Measurements from ENCODE around the gene ATP5F1D.

ATP5F1D gene

GRCh38 chr19:1274852-1275259 lies 33.3 kb downstream of the ATP5F1D start:
- H3K4me1 Mint-ChIP-seq (ENCODE audit: low read depth in 2 of 2): peaks cover 46 to 48% of the 10 kb centered on the region in 2 donors
- peak overlapping the region; percentile 74 to 80 for H3K4me3 Mint-ChIP-seq
- H3K27ac Mint-ChIP-seq: peak overlapping the region; percentile 90 to 97
- ATAC-seq (replicated peaks) (no peak), DNase-seq (no peak)
- H3K36me3 Mint-ChIP-seq (ENCODE audit: insufficient read depth): peaks cover 87% of the 10 kb centered on the region
- H3K9me3 Mint-ChIP-seq: no peaks in the 10 kb centered on the region
- no peaks in the 10 kb centered on the region for H3K27me3 Mint-ChIP-seq

- H3K36me3 Mint-ChIP-seq (ENCODE audit: insufficient read depth): peaks cover 85% of the 10 kb centered on the region
- peak within 1 kb of the TSS; percentile 90 to 97 for H3K27ac Mint-ChIP-seq
- no peaks in the 10 kb centered on the region for H3K9me3 Mint-ChIP-seq
- H3K4me3 Mint-ChIP-seq: peak within 1 kb of the TSS; percentile 74 to 80
- DNase-seq (peak; percentile 89 to 94 (median 94)), ATAC-seq (replicated peaks) (peak; percentile 81)
- peaks cover 42 to 47% of the 10 kb centered on the region in 2 donors for H3K4me1 Mint-ChIP-seq (ENCODE audit: low read depth in 2 of 2)
- no peaks in the 10 kb centered on the region for H3K27me3 Mint-ChIP-seq
Measured at GRCh38 chr19:1275260-1275975, 33.9 kb downstream of the ATP5F1D start, which contains the start of gene FAM174C. FAM174C (plus strand) TSS chr19:1275530; CDS start chr19:1275550, 20 bp downstream.

GRCh38 chr19:1275976-1276627 lies 34.6 kb downstream of the ATP5F1D start:
- peaks cover 36 to 41% of the 10 kb centered on the region in 2 donors for H3K4me1 Mint-ChIP-seq (ENCODE audit: low read depth in 2 of 2)
- no peak for DNase-seq
- ATAC-seq (replicated peaks): no peak
- no peaks in the 10 kb centered on the region for H3K9me3 Mint-ChIP-seq
- no peaks in the 10 kb centered on the region for H3K27me3 Mint-ChIP-seq
- peak overlapping the region; percentile 90 to 97 for H3K27ac Mint-ChIP-seq
- peak overlapping the region; percentile 74 to 80 for H3K4me3 Mint-ChIP-seq
- peaks cover 79% of the 10 kb centered on the region for H3K36me3 Mint-ChIP-seq (ENCODE audit: insufficient read depth)

GRCh38 chr19:1276628-1277022 lies 35.1 kb downstream of the ATP5F1D start:
- DNase-seq (no peak), ATAC-seq (replicated peaks) (no peak)
- H3K36me3 Mint-ChIP-seq (ENCODE audit: insufficient read depth): peaks cover 74% of the 10 kb centered on the region
- peak overlapping the region; percentile 74 to 80 for H3K4me3 Mint-ChIP-seq
- no peaks in the 10 kb centered on the region for H3K9me3 Mint-ChIP-seq
- H3K4me1 Mint-ChIP-seq (ENCODE audit: low read depth in 2 of 2): peaks cover 32 to 37% of the 10 kb centered on the region in 2 donors
- peak overlapping the region; percentile 48 to 97 for H3K27ac Mint-ChIP-seq
- no peaks in the 10 kb centered on the region for H3K27me3 Mint-ChIP-seq

- DNase-seq (no peak), ATAC-seq (replicated peaks) (no peak)
- Mint-ChIP-seq H3K4me3 (peak overlapping the region; percentile 74 to 80), H3K36me3 (ENCODE audit: insufficient read depth) (peaks cover 72% of the 10 kb centered on the region), H3K27ac (peak overlapping the region in 1 of 2 donors; percentile 97), H3K9me3 (no peaks in the 10 kb centered on the region), H3K27me3 (no peaks in the 10 kb centered on the region), H3K4me1 (ENCODE audit: low read depth in 2 of 2) (peaks cover 30 to 34% of the 10 kb centered on the region in 2 donors)
Measured at GRCh38 chr19:1277061-1277460, 35.5 kb downstream of the ATP5F1D start.

GRCh38 chr19:1278074-1278473 lies 36.5 kb downstream of the ATP5F1D start:
- Mint-ChIP-seq H3K27ac (no peak overlapping the region), H3K36me3 (ENCODE audit: insufficient read depth) (peaks cover 62% of the 10 kb centered on the region)
- DNase-seq: no peak

GRCh38 chr19:1278713-1279660 lies 37.4 kb downstream of the ATP5F1D start:
- peaks cover 16 to 22% of the 10 kb centered on the region in 2 donors for H3K4me1 Mint-ChIP-seq (ENCODE audit: low read depth in 2 of 2)
- H3K27me3 Mint-ChIP-seq: peaks cover under 1 to 2% of the 10 kb centered on the region in 2 donors
- H3K36me3 Mint-ChIP-seq (ENCODE audit: insufficient read depth): peaks cover 53% of the 10 kb centered on the region
- DNase-seq (no peak), ATAC-seq (replicated peaks) (no peak)
- H3K4me3 Mint-ChIP-seq: peak overlapping the region; percentile 31 to 48
- H3K27ac Mint-ChIP-seq: no peak overlapping the region
- H3K9me3 Mint-ChIP-seq: no peaks in the 10 kb centered on the region

More at GRCh38 chr19:1278074-1278473, 36.5 kb downstream of the ATP5F1D start:
- Mint-ChIP-seq H3K4me1 (ENCODE audit: low read depth in 2 of 2) (peaks cover 23 to 29% of the 10 kb centered on the region in 2 donors), H3K4me3 (no peak overlapping the region), H3K9me3 (no peaks in the 10 kb centered on the region), H3K27me3 (no peaks in the 10 kb centered on the region)
- ATAC-seq (replicated peaks): no peak

- no peak for ATAC-seq (replicated peaks)
Measured at GRCh38 chr19:1279782-1280341, 38.3 kb downstream of the ATP5F1D start.

GRCh38 chr19:1280636-1281568 lies 39.4 kb downstream of the ATP5F1D start:
- DNase-seq (no peak), ATAC-seq (replicated peaks) (no peak)
- Mint-ChIP-seq H3K27me3 (peaks cover 14 to 17% of the 10 kb centered on the region in 2 donors), H3K4me3 (peak overlapping the region in 1 of 2 donors; percentile 48), H3K36me3 (ENCODE audit: insufficient read depth) (peaks cover 34% of the 10 kb centered on the region), H3K27ac (peak overlapping the region in 1 of 2 donors; percentile 73), H3K9me3 (no peaks in the 10 kb centered on the region), H3K4me1 (ENCODE audit: low read depth in 2 of 2) (peaks cover 15 to 21% of the 10 kb centered on the region in 2 donors)

More at GRCh38 chr19:1279782-1280341, 38.3 kb downstream of the ATP5F1D start:
- DNase-seq: peak; percentile 70 to 75 (median 74)
- Mint-ChIP-seq H3K36me3 (ENCODE audit: insufficient read depth) (peaks cover 44% of the 10 kb centered on the region), H3K27ac (peak overlapping the region in 1 of 2 donors; percentile 73), H3K4me3 (peak overlapping the region; percentile 31 to 48), H3K27me3 (peaks cover 9 to 11% of the 10 kb centered on the region in 2 donors), H3K9me3 (no peaks in the 10 kb centered on the region), H3K4me1 (ENCODE audit: low read depth in 2 of 2) (peaks cover 15 to 22% of the 10 kb centered on the region in 2 donors)

- H3K4me3 Mint-ChIP-seq: no peak overlapping the region
- peaks cover 19 to 23% of the 10 kb centered on the region in 2 donors for H3K27me3 Mint-ChIP-seq
- peak overlapping the region; percentile 77 to 86 for H3K27ac Mint-ChIP-seq
- no peak for ATAC-seq (replicated peaks)
- H3K4me1 Mint-ChIP-seq (ENCODE audit: low read depth in 2 of 2): peaks cover 11 to 21% of the 10 kb centered on the region in 2 donors
- H3K36me3 Mint-ChIP-seq (ENCODE audit: insufficient read depth): peaks cover 30% of the 10 kb centered on the region
- no peaks in the 10 kb centered on the region for H3K9me3 Mint-ChIP-seq
- no peak for DNase-seq
Measured at GRCh38 chr19:1281569-1282287, 40.2 kb downstream of the ATP5F1D start.

GRCh38 chr19:1282588-1283206 lies 41.1 kb downstream of the ATP5F1D start:
- H3K27me3 Mint-ChIP-seq: peaks cover 20 to 28% of the 10 kb centered on the region in 2 donors
- peaks cover 21% of the 10 kb centered on the region for H3K36me3 Mint-ChIP-seq (ENCODE audit: insufficient read depth)
- no peak for DNase-seq
- H3K27ac Mint-ChIP-seq: no peak overlapping the region
- ATAC-seq (replicated peaks): no peak
- no peak overlapping the region for H3K4me3 Mint-ChIP-seq
- H3K9me3 Mint-ChIP-seq: no peaks in the 10 kb centered on the region
- peaks cover 7 to 19% of the 10 kb centered on the region in 2 donors for H3K4me1 Mint-ChIP-seq (ENCODE audit: low read depth in 2 of 2)
